NT2/D1 (cell line): ENCODE data around the gene NHERF2.

Experiments used
- DNase-seq: peaks from one replicate; pipeline ENCODE4 v3.0.0-alpha.2; 2011; ENCODE audit warnings: low read depth, low spot score
- H3K27me3 ChIP-seq: 2 replicates; pipeline ENCODE4 v1.6.0; 2011; ENCODE audit warnings: mild to moderate bottlenecking; ENCODE audit not compliant: insufficient read length, insufficient read depth
- H3K36me3 ChIP-seq: 2 replicates; pipeline ENCODE4 v1.6.1; 2011; ENCODE audit warnings: mild to moderate bottlenecking, low read length, mixed read lengths; ENCODE audit not compliant: insufficient read depth, insufficient read length
- H3K4me1 ChIP-seq: 2 replicates; pipeline ENCODE4 v1.5.1; 2011; ENCODE audit not compliant: insufficient read depth, insufficient read length
- H3K4me3 ChIP-seq: 2 replicates; pipeline ENCODE4 v1.5.1; 2011; ENCODE audit warnings: low read depth; ENCODE audit not compliant: insufficient read length
- H3K9ac ChIP-seq: 2 replicates; pipeline ENCODE4 v1.6.0; 2011; ENCODE audit warnings: low read depth; ENCODE audit not compliant: insufficient read length
- H3K9me3 ChIP-seq: 2 replicates; pipeline ENCODE4 v1.5.1; 2011; ENCODE audit warnings: mild to moderate bottlenecking, low read length; ENCODE audit not compliant: insufficient read depth
- SUZ12 ChIP-seq: IDR thresholded peaks from 2 replicates; pipeline ENCODE4 v1.6.1; 2011; ENCODE audit not compliant: insufficient read length, insufficient read depth; ENCODE audit errors: extremely low read depth
- YY1 ChIP-seq: IDR thresholded peaks from 2 replicates; pipeline ENCODE4 v1.6.1; 2011; ENCODE audit not compliant: insufficient read length, insufficient read depth
- ZNF274 ChIP-seq: IDR thresholded peaks from 2 replicates; pipeline ENCODE4 v1.6.1; 2011; ENCODE audit warnings: mild to moderate bottlenecking, low read depth, low read length

NHERF2 gene

DNA sequence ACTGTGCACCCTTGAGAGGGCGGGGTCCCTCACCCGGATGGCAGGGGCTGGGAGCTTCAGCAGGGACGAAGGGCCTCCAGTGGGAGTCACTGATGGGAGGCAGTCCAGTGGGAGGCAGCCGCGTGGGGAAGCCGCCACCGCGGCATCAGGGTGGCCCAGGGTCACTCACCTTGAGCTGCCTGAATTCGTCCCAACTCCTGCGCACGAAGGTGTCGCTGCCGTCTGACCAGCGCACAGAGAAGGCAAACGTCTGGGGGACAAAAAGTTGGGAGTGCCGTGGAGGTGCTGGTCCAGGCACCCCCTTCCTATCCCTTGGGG lies 46.0 kb upstream of the NHERF2 start:
- no peak for TF ChIP-seq SUZ12
- no peak for TF ChIP-seq YY1
- TF ChIP-seq ZNF274 = no peak
- Histone ChIP-seq H3K27me3 (no peaks in the 10 kb centered on the region), H3K36me3 (peaks cover 56% of the 10 kb centered on the region), H3K4me1 (peaks cover 22% of the 10 kb centered on the region), H3K9me3 (no peaks in the 10 kb centered on the region), H3K4me3 (no peak overlapping the region), H3K9ac (no peak overlapping the region)
- DNase-seq = no peak

DNA sequence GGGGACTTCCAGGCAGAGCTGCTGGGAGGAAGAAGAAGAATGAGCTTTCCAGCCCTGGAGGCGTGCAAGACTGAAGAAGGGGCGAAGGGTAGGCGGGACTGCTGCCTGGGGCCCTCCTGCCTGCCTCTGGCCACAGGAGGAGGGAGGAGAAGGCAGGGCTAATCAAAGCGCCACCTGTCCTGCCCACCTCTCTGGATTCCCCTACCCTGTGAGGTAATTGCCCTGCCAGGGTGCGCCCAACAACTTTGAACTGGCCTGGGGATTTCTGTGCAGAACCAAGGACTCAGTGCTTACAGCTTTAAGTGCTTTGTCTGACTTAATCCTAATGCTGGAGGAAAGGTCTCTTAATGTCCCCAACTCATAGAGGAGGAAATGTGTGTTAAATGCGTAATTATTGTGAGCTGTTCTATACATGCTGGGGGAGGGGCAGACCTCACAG lies 45.3 kb upstream of the NHERF2 start, which contains the start of gene NOXO1:
TSS of gene NOXO1 (minus strand) at position 72 of the 439 bp plus-strand sequence. CDS start 290 bp downstream, outside the sequence.
- Histone ChIP-seq H3K9ac (peak within 1 kb of the TSS; percentile 61), H3K36me3 (peaks cover 56% of the 10 kb centered on the region)

DNA sequence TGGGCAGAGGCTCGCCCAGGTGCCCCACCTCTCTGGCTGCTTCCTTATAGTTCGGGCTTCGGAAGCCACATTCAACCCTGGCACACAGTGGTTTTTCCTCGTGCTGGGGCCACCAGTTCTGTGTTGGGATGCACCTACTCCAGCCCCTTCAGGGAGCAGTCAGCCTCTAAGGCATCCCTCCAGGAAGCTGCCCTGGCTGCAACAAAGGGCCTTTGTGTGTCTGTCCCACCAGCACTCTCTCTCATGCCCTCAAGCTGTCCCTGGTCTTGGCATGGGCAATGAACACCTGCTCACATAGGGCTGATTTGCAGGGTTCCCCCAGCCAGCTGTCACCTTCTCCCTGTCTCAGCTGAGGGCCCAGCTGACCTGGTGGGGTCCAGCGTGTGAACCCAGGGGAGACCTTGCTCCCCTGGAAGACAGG lies 44.7 kb upstream of the NHERF2 start:
- TF ChIP-seq ZNF274 (no peak), YY1 (no peak), SUZ12 (no peak)
- H3K9me3 ChIP-seq = no peaks in the 10 kb centered on the region
- no peak for DNase-seq
- peaks cover 32% of the 10 kb centered on the region for H3K4me1 ChIP-seq
- no peak overlapping the region for H3K4me3 ChIP-seq
- no peaks in the 10 kb centered on the region for H3K27me3 ChIP-seq
- H3K9ac ChIP-seq = peak overlapping the region; percentile 61
- peaks cover 56% of the 10 kb centered on the region for H3K36me3 ChIP-seq

More for the DNA sequence above, 45.3 kb upstream of the NHERF2 start, which contains the start of gene NOXO1:
- H3K4me1 ChIP-seq = peaks cover 29% of the 10 kb centered on the region
- DNase-seq = no peak
- no peak within 1 kb of the TSS for H3K4me3 ChIP-seq
- no peaks in the 10 kb centered on the region for H3K9me3 ChIP-seq
- no peak for TF ChIP-seq SUZ12
- TF ChIP-seq YY1 = no peak
- no peak for TF ChIP-seq ZNF274
- H3K27me3 ChIP-seq = no peaks in the 10 kb centered on the region

GRCh38 chr16:1982991-1983543 lies 43.6 kb upstream of the NHERF2 start:
- Histone ChIP-seq H3K4me3 (peak overlapping the region; percentile 62), H3K9ac (peak overlapping the region; percentile 88)

DNA sequence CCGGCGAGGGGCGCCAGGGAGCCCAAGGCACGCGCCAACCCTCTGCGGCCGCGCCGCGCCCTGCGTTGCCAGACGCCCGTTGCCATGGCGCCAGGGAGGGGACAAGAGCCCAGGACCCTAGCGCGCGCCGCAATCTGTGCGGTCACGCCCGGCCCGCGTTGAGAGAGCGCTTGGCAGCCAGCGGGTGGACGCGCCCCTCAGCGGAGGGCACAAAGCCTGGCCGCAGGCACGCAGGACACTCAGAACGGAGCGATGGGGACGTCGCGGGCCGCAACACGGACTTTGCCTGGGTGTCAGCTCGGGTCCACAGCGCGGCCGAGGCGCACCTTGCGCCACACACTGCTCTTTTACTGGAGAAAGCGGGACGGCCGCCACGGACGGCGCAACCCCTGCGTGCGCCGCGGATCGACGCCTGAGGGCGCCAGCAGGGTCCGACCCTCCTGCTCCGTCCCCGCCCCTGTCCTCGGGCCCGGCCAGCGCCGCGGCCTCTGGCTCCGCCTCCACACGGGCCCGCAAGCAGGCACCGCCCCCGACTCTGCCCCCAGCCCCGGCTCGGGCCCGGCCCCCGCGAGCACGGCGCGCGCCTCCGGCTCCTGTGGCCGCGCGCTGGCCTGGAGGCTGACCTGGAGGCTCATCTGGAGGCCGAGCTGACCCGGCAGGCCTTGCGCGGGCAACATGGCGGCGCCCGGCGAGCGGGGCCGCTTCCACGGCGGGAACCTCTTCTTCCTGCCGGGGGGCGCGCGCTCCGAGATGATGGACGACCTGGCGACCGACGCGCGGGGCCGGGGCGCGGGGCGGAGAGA lies 43.0 kb upstream of the NHERF2 start, which contains the start of gene GFER:
TSS of gene GFER (plus strand) at position 650 of the 803 bp plus-strand sequence. CDS start at position 676, 26 bp downstream.
- H3K4me3 ChIP-seq = peak within 1 kb of the TSS; percentile 89
- H3K9ac ChIP-seq = peak within 1 kb of the TSS; percentile 97
- peaks cover 47% of the 10 kb centered on the region for H3K36me3 ChIP-seq
- peaks cover 3% of the 10 kb centered on the region for H3K27me3 ChIP-seq
- TF ChIP-seq SUZ12 (no peak), YY1 (peak; percentile 90)
- peaks cover 33% of the 10 kb centered on the region for H3K4me1 ChIP-seq
- peak; percentile 92 for DNase-seq
- no peaks in the 10 kb centered on the region for H3K9me3 ChIP-seq

More at GRCh38 chr16:1982991-1983543, 43.6 kb upstream of the NHERF2 start:
- DNase-seq = no peak
- no peaks in the 10 kb centered on the region for H3K9me3 ChIP-seq
- peaks cover 53% of the 10 kb centered on the region for H3K36me3 ChIP-seq
- TF ChIP-seq SUZ12 = no peak
- no peak for TF ChIP-seq YY1
- TF ChIP-seq ZNF274 = no peak
- peaks cover 33% of the 10 kb centered on the region for H3K4me1 ChIP-seq
- no peaks in the 10 kb centered on the region for H3K27me3 ChIP-seq

DNA sequence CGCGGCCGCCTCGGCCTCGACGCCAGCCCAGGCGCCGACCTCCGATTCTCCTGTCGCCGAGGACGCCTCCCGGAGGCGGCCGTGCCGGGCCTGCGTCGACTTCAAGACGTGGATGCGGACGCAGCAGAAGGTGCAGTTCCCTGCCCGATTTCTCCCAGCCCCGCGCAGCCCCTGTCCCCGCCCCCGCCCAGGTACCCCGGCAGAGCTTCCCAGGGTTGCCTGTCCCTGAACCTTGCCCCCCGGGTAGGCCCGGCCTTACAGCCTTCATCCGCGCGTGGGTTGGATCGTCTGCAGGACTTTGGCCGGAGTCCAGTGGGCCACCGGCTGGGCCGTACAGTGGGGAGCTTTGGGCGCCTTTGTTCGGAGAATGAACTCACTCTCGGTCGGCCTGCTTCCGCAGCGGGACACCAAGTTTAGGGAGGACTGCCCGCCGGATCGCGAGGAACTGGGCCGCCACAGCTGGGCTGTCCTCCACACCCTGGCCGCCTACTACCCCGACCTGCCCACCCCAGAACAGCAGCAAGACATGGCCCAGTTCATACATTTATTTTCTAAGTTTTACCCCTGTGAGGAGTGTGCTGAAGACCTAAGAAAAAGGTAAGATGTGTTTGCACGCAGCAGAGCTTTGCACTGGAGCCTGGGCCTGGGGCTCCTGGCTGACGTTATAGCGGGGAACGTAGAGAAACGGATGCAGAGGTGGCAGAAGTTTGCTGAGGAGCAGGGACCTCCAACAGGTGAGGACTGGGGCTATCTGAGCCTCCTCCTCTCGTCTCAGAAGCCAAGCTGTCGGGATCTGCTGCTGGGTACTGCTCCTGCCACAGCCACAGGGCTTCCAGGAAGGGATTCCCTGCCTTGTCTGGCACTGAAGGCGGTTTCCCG lies 42.1 kb upstream of the NHERF2 start:
- H3K4me1 ChIP-seq = peaks cover 38% of the 10 kb centered on the region
- H3K27me3 ChIP-seq = peaks cover 11% of the 10 kb centered on the region
- H3K4me3 ChIP-seq = peak overlapping the region; percentile 89
- H3K36me3 ChIP-seq = peaks cover 39% of the 10 kb centered on the region
- no peaks in the 10 kb centered on the region for H3K9me3 ChIP-seq
- TF ChIP-seq SUZ12 (no peak), ZNF274 (no peak)
- no peak for DNase-seq
- peak overlapping the region; percentile 97 for H3K9ac ChIP-seq
